Kidney (tissue), 14 donors: Measurements from ENCODE around the gene LYPLA2. TPM values are rescaled to one million over a fixed set of nuclear protein-coding genes. Genes with fewer than 3 reads are reported as not detected.

Source experiments
- DNase-seq, 5 donors: peaks; one replicate each; pipeline ENCODE4 v3.0.0-alpha.2; 2013 to 2020
- FAIRE-seq: peaks from 2 replicates; lab custom pipeline; 2012; peaks lifted over from hg19 to GRCh38; lab: Jason Lieb, UNC
- H3K27ac ChIP-seq, 2 donors: one replicate each; pipeline ENCODE4 v1.7.0; 2013; ENCODE audit warnings: low read depth in 2 of 2, low read length in 2 of 2, inconsistent platforms in 1 of 2
- H3K27me3 ChIP-seq: one replicate; pipeline ENCODE4 v1.7.1; 2013; ENCODE audit warnings: low read length, inconsistent platforms; ENCODE audit not compliant: control insufficient read depth, insufficient read depth
- H3K36me3 ChIP-seq, 3 donors: one replicate each; pipeline versions ENCODE4 v1.7.0 to v1.7.1; 2013; ENCODE audit warnings: low read length in 3 of 3, control low read depth in 1 of 3, inconsistent platforms in 1 of 3; ENCODE audit not compliant: insufficient read depth in 3 of 3, control insufficient read depth in 2 of 3
- H3K4me1 ChIP-seq, 3 donors: one replicate each; pipeline versions ENCODE4 v1.7.0 to v1.7.1; 2013; ENCODE audit warnings: low read length in 3 of 3, inconsistent platforms in 1 of 3, low read depth in 1 of 3; ENCODE audit not compliant: control insufficient read depth in 2 of 3, insufficient read depth in 2 of 3
- H3K4me3 ChIP-seq, 3 donors: one replicate each; pipeline versions ENCODE4 v1.7.0 to v1.8.1; 2013; ENCODE audit warnings: low read length in 3 of 3, control low read depth in 1 of 3, inconsistent platforms in 1 of 3
- H3K9ac ChIP-seq, 3 donors: one replicate each; pipeline versions ENCODE4 v1.7.0 to v1.7.1; 2013; ENCODE audit warnings: low read length in 3 of 3, control low read depth in 1 of 3, inconsistent platforms in 1 of 3
- H3K9me3 ChIP-seq, 3 donors: one replicate each; pipeline versions ENCODE4 v1.7.0 to v1.7.1; 2013; ENCODE audit warnings: low read length in 3 of 3, control low read depth in 1 of 3, inconsistent platforms in 1 of 3; ENCODE audit not compliant: control insufficient read depth in 2 of 3, insufficient read depth in 1 of 3
- intact Hi-C: fragments of 100-400 bp; cut with DNase I; formaldehyde crosslinking; loops from one replicate; pipeline ENCODE4 v1.11.1; 2022
- polyA plus RNA-seq: library from polyadenylated mRNA; stranded (reverse); fragments of 350-450 nt; fragmentation: Illumina TruSeq; extraction: RNeasy Lipid Tissue Mini Kit (QIAGEN cat#74804); gene quantifications from one replicate; pipeline ENCODE4 v1.2.3, GENCODE V29; 2014; ENCODE audit warnings: low read depth, low replicate concordance; ENCODE audit not compliant: insufficient read depth
- total RNA-seq: library from RNA; stranded (reverse); fragmentation: NEBNext Ultra II Directional; extraction: Animal tissue kit (Norgen Biotek cat#: 25700); gene quantifications from one replicate; pipeline ENCODE4 v1.2.1, GENCODE V29; 2021
- TF ChIP-seq, protein P1 (sequence below): IDR thresholded peaks from 3 replicates; pipeline ENCODE4 v1.5.1; 2012; ENCODE audit warnings: mild to moderate bottlenecking, moderate library complexity, borderline replicate concordance; ENCODE audit not compliant: insufficient read depth; ENCODE audit errors: extremely low read depth
- donor health status: control.
- donor health status: control.
- donor health status: control.
- donor health status: control.
- donor health status: control.
- donor health status: DM: yes; HTN: yes; CAD: no.
- donor health status: Normal renal cell carcinoma (clear cell type).

Gene LYPLA2
- total and polyA plus RNA-seq, 2 donors from 2014 or later: 71.3 to 133 TPM

DNA sequence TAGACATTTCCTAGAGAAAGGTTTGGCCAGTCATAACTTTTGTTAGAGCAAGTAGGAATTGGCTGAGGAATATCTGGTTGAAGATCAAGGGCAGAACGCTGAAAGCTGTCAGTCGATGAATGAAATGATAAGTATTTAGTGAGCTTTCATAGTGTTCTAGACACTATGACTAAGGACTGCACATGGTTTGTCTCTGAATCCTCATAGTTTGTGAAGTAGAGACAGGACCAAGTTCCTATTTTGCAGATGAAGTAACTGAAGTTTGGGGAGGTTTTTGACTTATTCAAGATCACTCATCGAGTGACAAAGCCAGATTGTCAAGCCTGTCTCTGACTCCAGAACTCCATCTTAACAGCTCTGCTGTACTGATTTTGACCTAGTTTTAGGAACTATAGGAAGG is 42.9 kb upstream of the LYPLA2 start:
- H3K27ac ChIP-seq: no peak overlapping the region
- no peaks in the 10 kb centered on the region for H3K9me3 ChIP-seq
- peaks cover 3 to 33% (median 22%) of the 10 kb centered on the region in 3 donors for H3K36me3 ChIP-seq
- H3K4me1 ChIP-seq: peaks cover 0 to 9% (median 7%) of the 10 kb centered on the region in 3 donors
- H3K27me3 ChIP-seq: no peaks in the 10 kb centered on the region
- FAIRE-seq (no peak), DNase-seq (no peak)
- H3K9ac ChIP-seq: no peak overlapping the region
- TF ChIP-seq, protein P1, sequence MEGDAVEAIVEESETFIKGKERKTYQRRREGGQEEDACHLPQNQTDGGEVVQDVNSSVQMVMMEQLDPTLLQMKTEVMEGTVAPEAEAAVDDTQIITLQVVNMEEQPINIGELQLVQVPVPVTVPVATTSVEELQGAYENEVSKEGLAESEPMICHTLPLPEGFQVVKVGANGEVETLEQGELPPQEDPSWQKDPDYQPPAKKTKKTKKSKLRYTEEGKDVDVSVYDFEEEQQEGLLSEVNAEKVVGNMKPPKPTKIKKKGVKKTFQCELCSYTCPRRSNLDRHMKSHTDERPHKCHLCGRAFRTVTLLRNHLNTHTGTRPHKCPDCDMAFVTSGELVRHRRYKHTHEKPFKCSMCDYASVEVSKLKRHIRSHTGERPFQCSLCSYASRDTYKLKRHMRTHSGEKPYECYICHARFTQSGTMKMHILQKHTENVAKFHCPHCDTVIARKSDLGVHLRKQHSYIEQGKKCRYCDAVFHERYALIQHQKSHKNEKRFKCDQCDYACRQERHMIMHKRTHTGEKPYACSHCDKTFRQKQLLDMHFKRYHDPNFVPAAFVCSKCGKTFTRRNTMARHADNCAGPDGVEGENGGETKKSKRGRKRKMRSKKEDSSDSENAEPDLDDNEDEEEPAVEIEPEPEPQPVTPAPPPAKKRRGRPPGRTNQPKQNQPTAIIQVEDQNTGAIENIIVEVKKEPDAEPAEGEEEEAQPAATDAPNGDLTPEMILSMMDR: no peak
- no peak overlapping the region for H3K4me3 ChIP-seq
- intact Hi-C loops: no loop called here

- TF ChIP-seq, protein P1: peak; percentile 54
- no peaks in the 10 kb centered on the region for H3K4me1 ChIP-seq
- no peaks in the 10 kb centered on the region for H3K27me3 ChIP-seq
- no peak for FAIRE-seq
- peak in 2 of 5 donors; percentile 38 to 60 for DNase-seq
- no peak overlapping the region for H3K4me3 ChIP-seq
- no peaks in the 10 kb centered on the region for H3K9me3 ChIP-seq
- H3K36me3 ChIP-seq: peaks cover 13 to 64% (median 47%) of the 10 kb centered on the region in 3 donors
- no peak overlapping the region for H3K9ac ChIP-seq
- intact Hi-C loops: no loop called here
- H3K27ac ChIP-seq: no peak overlapping the region
Observed at GRCh38 chr1:23751050-23751814, 39.7 kb upstream of the LYPLA2 start.

GRCh38 chr1:23751815-23752200 is 39.1 kb upstream of the LYPLA2 start:
- H3K4me3 ChIP-seq: no peak overlapping the region
- H3K9ac ChIP-seq: no peak overlapping the region
- H3K9me3 ChIP-seq: no peaks in the 10 kb centered on the region
- DNase-seq (no peak), FAIRE-seq (no peak)
- peaks cover 13 to 70% (median 52%) of the 10 kb centered on the region in 3 donors for H3K36me3 ChIP-seq
- no peaks in the 10 kb centered on the region for H3K4me1 ChIP-seq
- intact Hi-C loops: no loop called here
- no peak overlapping the region for H3K27ac ChIP-seq
- no peaks in the 10 kb centered on the region for H3K27me3 ChIP-seq
- TF ChIP-seq, protein P1: no peak
